ENCODE data around the gene RRAS.

DNA sequence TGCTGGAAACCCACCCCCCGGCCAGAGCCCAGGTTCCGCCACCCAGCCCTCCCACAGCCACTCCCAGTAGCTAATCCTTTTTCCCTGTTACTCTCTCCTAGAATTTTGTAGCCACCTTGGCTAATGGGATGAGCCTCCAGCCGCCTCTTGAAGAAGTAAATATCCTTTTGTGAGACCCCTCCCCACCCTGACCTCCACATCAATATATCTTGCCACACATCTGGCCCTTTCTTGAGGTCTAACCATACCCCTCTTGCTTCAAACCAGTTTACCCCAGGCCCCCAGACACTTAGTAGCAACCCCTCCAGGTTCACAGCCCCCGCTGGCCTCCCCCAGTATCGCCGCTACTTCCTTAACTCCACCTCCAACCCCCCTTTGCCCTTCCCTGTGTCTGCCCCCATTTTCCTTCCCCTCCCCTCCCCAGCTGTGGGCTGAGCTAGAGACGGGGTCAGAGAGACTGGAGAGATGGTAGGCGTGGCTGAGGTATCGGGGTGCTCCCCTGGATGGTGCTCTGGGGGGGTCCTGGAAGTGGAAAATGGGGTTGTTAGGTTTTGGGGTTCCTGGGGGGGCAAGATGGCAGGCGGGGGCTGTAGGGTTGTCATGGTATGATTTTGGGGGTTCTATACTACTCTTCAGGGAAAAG lies 39.9 kb upstream of the RRAS start:
- TF ChIP-seq, protein P1, sequence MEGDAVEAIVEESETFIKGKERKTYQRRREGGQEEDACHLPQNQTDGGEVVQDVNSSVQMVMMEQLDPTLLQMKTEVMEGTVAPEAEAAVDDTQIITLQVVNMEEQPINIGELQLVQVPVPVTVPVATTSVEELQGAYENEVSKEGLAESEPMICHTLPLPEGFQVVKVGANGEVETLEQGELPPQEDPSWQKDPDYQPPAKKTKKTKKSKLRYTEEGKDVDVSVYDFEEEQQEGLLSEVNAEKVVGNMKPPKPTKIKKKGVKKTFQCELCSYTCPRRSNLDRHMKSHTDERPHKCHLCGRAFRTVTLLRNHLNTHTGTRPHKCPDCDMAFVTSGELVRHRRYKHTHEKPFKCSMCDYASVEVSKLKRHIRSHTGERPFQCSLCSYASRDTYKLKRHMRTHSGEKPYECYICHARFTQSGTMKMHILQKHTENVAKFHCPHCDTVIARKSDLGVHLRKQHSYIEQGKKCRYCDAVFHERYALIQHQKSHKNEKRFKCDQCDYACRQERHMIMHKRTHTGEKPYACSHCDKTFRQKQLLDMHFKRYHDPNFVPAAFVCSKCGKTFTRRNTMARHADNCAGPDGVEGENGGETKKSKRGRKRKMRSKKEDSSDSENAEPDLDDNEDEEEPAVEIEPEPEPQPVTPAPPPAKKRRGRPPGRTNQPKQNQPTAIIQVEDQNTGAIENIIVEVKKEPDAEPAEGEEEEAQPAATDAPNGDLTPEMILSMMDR (IDR thresholded peaks at IDR 0.05) = no peak
- no peak for TF ChIP-seq POLR2A (IDR thresholded peaks at IDR 0.05)
